ENCODE data around the gene ZNF862. TPM values are rescaled to one million over a fixed set of nuclear protein-coding genes. Genes with fewer than 3 reads are reported as not detected.

ZNF862 gene
- total and polyA plus RNA-seq, 2 experiments from 2014 or later = 8.9 to 22.6 TPM

- DNase-seq (ENCODE audit: low read depth in 1 of 2, low spot score in 1 of 2) = no peak
- no peak overlapping the region for H3K27ac ChIP-seq
- no peak overlapping the region for H3K4me3 ChIP-seq
- H3K36me3 ChIP-seq = peaks cover under 1% of the 10 kb centered on the region
- TF ChIP-seq CTCF (IDR thresholded peaks at IDR 0.05; ENCODE audit: low read depth, low read length) = no peak
- H3K27me3 ChIP-seq = no peaks in the 10 kb centered on the region
- no peaks in the 10 kb centered on the region for H3K9me3 ChIP-seq (ENCODE audit: low read depth)
- no peaks in the 10 kb centered on the region for H3K4me1 ChIP-seq (ENCODE audit: low read depth)
Observed at GRCh38 chr7:149821191-149822148, 16.7 kb upstream of the ZNF862 start.

GRCh38 chr7:149822353-149822943 lies 15.7 kb upstream of the ZNF862 start:
- no peak for DNase-seq (ENCODE audit: low read depth in 1 of 2, low spot score in 1 of 2)
- no peak overlapping the region for H3K4me3 ChIP-seq
- H3K27me3 ChIP-seq = no peaks in the 10 kb centered on the region
- no peak for TF ChIP-seq CTCF (IDR thresholded peaks at IDR 0.05; ENCODE audit: low read depth, low read length)
- no peaks in the 10 kb centered on the region for H3K9me3 ChIP-seq (ENCODE audit: low read depth)
- peaks cover 4% of the 10 kb centered on the region for H3K36me3 ChIP-seq
- H3K4me1 ChIP-seq (ENCODE audit: low read depth) = no peaks in the 10 kb centered on the region
- H3K27ac ChIP-seq = no peak overlapping the region

- H3K9me3 ChIP-seq (ENCODE audit: low read depth) = no peaks in the 10 kb centered on the region
- DNase-seq (ENCODE audit: low read depth in 1 of 2, low spot score in 1 of 2) = no peak
- peaks cover 4% of the 10 kb centered on the region for H3K36me3 ChIP-seq
- H3K4me3 ChIP-seq = no peak overlapping the region
- TF ChIP-seq CTCF (IDR thresholded peaks at IDR 0.05; ENCODE audit: low read depth, low read length) = no peak
- no peaks in the 10 kb centered on the region for H3K4me1 ChIP-seq (ENCODE audit: low read depth)
- no peaks in the 10 kb centered on the region for H3K27me3 ChIP-seq
- no peak overlapping the region for H3K27ac ChIP-seq
Observed at GRCh38 chr7:149823191-149823630, 15.0 kb upstream of the ZNF862 start.

GRCh38 chr7:149823631-149824199 lies 14.5 kb upstream of the ZNF862 start:
- H3K27ac ChIP-seq = no peak overlapping the region
- H3K9me3 ChIP-seq (ENCODE audit: low read depth) = no peaks in the 10 kb centered on the region
- TF ChIP-seq CTCF (IDR thresholded peaks at IDR 0.05; ENCODE audit: low read depth, low read length) = no peak
- no peak for DNase-seq (ENCODE audit: low read depth in 1 of 2, low spot score in 1 of 2)
- H3K4me1 ChIP-seq (ENCODE audit: low read depth) = no peaks in the 10 kb centered on the region
- peaks cover 4% of the 10 kb centered on the region for H3K36me3 ChIP-seq
- no peaks in the 10 kb centered on the region for H3K27me3 ChIP-seq
- H3K4me3 ChIP-seq = no peak overlapping the region

GRCh38 chr7:149824301-149824741 lies 13.9 kb upstream of the ZNF862 start:
- peaks cover 4% of the 10 kb centered on the region for H3K36me3 ChIP-seq
- no peaks in the 10 kb centered on the region for H3K4me1 ChIP-seq (ENCODE audit: low read depth)
- no peak overlapping the region for H3K4me3 ChIP-seq
- no peak for TF ChIP-seq CTCF (IDR thresholded peaks at IDR 0.05; ENCODE audit: low read depth, low read length)
- no peak overlapping the region for H3K27ac ChIP-seq
- no peak for DNase-seq (ENCODE audit: low read depth in 1 of 2, low spot score in 1 of 2)
- H3K27me3 ChIP-seq = no peaks in the 10 kb centered on the region
- no peaks in the 10 kb centered on the region for H3K9me3 ChIP-seq (ENCODE audit: low read depth)

Measured in cardiac muscle cell (in vitro differentiated cells and primary cell).